ENCODE data around the gene KLHDC4. TPM values are rescaled to one million over a fixed set of nuclear protein-coding genes. Genes with fewer than 3 reads are reported as not detected.

KLHDC4 gene
- total RNA-seq, 4 donors from 2014 or later, result 39.4 to 125 (median 63.6) TPM

GRCh38 chr16:87757841-87758426 lies 7.9 kb downstream of the KLHDC4 start:
- no peaks in the 10 kb centered on the region for H3K4me1 ChIP-seq
- no peak for DNase-seq
- no peaks in the 10 kb centered on the region for H3K9me3 ChIP-seq
- H3K27me3 ChIP-seq, result no peaks in the 10 kb centered on the region
- TF ChIP-seq POLR2A (IDR thresholded peaks at IDR 0.05) (no peak), CTCF (IDR thresholded peaks at IDR 0.05) (no peak)
- H3K4me3 ChIP-seq, result no peak overlapping the region
- peaks cover 0 to 83% (median 0%) of the 10 kb centered on the region in 3 donors for H3K36me3 ChIP-seq
- H3K27ac ChIP-seq, result no peak overlapping the region

- peak in 1 of 3 donors; percentile 9 for DNase-seq
- TF ChIP-seq POLR2A (IDR thresholded peaks at IDR 0.05) (no peak), CTCF (IDR thresholded peaks at IDR 0.05) (no peak)
- Histone ChIP-seq H3K27me3 (no peaks in the 10 kb centered on the region), H3K4me3 (no peak overlapping the region), H3K27ac (no peak overlapping the region), H3K9me3 (no peaks in the 10 kb centered on the region), H3K4me1 (no peaks in the 10 kb centered on the region), H3K36me3 (peaks cover 0 to 86% (median 0%) of the 10 kb centered on the region in 3 donors)
Observed at GRCh38 chr16:87754535-87754934, 11.3 kb downstream of the KLHDC4 start.

- H3K36me3 ChIP-seq, result peaks cover 0 to 68% (median 0%) of the 10 kb centered on the region in 3 donors
- H3K27me3 ChIP-seq, result no peaks in the 10 kb centered on the region
- H3K27ac ChIP-seq, result no peak overlapping the region
- no peak overlapping the region for H3K4me3 ChIP-seq
- TF ChIP-seq CTCF (IDR thresholded peaks at IDR 0.05), result no peak
- no peaks in the 10 kb centered on the region for H3K9me3 ChIP-seq
- H3K4me1 ChIP-seq, result no peaks in the 10 kb centered on the region
- DNase-seq, result no peak
Observed at GRCh38 chr16:87747626-87748414, 18.0 kb downstream of the KLHDC4 start.

- peaks cover 0 to 61% (median 0%) of the 10 kb centered on the region in 3 donors for H3K36me3 ChIP-seq
- H3K27me3 ChIP-seq, result no peaks in the 10 kb centered on the region
- no peak overlapping the region for H3K4me3 ChIP-seq
- TF ChIP-seq CTCF (IDR thresholded peaks at IDR 0.05) (no peak), POLR2A (IDR thresholded peaks at IDR 0.05) (no peak)
- H3K9me3 ChIP-seq, result no peaks in the 10 kb centered on the region
- H3K27ac ChIP-seq, result no peak overlapping the region
- no peak for DNase-seq
- H3K4me1 ChIP-seq, result no peaks in the 10 kb centered on the region
Observed at GRCh38 chr16:87746178-87746577, 19.6 kb downstream of the KLHDC4 start.

GRCh38 chr16:87744750-87745514 lies 20.9 kb downstream of the KLHDC4 start:
- TF ChIP-seq CTCF (IDR thresholded peaks at IDR 0.05), result no peak
- TF ChIP-seq POLR2A (IDR thresholded peaks at IDR 0.05), result no peak
- no peaks in the 10 kb centered on the region for H3K9me3 ChIP-seq
- H3K4me3 ChIP-seq, result no peak overlapping the region
- peak in 1 of 3 donors; percentile 69 for DNase-seq
- H3K27ac ChIP-seq, result no peak overlapping the region
- H3K4me1 ChIP-seq, result no peaks in the 10 kb centered on the region
- H3K27me3 ChIP-seq, result no peaks in the 10 kb centered on the region
- peaks cover 0 to 61% (median 0%) of the 10 kb centered on the region in 3 donors for H3K36me3 ChIP-seq
